Putamen (tissue), 1 donor: ENCODE results near the gene ZFAND3.
"Not testable (repeated sequence)": the region's sequence is repeated elsewhere in the genome, so short reads cannot be mapped to it uniquely, and the experiment has no call there.

ENCODE experiments used
- DNase-seq: peaks from one replicate; pipeline ENCODE4 v3.0.0-alpha.2; 2016; ENCODE audit warnings: low spot score

The ZFAND3 gene

GRCh38 chr6:37972994-37973757 is 153.6 kb downstream of the ZFAND3 start:
- no peak for DNase-seq

GRCh38 chr6:37974381-37974780 is 154.9 kb downstream of the ZFAND3 start:
- no peak for DNase-seq

DNA sequence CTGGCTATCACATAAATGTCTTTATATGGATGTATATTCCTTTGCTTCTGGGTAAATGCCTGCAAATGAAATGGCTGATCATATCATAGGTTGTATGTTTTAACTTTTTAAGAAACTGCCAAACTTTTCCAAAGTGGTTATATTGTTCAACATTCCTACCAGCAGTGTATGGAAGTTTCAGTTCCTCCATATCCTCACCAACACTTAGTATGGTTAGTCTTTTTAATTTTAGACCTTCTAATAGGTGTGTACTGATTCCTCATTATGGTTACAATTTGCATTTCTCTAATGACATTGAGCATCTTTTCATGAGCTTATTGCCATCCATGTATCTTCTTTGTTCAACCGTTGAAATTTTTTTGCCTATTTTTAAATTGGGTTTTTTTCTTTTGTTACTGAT is 155.4 kb downstream of the ZFAND3 start:
- DNase-seq = no peak

DNA sequence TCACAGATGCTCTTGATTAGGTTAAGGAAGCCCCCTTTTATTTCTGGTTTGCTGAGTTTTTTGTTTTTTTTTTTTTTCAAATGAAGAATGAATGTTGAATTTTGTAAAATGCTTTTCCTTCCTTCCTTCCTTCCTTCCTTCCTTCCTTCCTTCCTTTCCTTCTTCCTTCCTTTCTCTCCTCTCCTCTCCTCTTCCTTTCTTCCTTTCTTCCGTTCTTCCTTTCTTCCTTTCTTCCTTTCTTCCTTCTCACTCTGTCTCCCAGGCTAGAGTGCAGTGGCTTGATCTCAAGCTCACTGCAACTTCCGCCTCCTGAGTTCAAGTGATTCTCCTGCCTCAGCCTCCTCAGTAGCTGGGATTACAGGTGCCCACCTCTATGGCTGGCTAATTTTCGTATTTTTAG is 158.2 kb downstream of the ZFAND3 start:
- DNase-seq = no peak

- no peak for DNase-seq
Measured at GRCh38 chr6:37979392-37980221, 160.1 kb downstream of the ZFAND3 start.

GRCh38 chr6:37980222-37980595 is 160.7 kb downstream of the ZFAND3 start:
- DNase-seq = no peak

GRCh38 chr6:37981626-37982025 is 162.1 kb downstream of the ZFAND3 start:
- no peak for DNase-seq

DNA sequence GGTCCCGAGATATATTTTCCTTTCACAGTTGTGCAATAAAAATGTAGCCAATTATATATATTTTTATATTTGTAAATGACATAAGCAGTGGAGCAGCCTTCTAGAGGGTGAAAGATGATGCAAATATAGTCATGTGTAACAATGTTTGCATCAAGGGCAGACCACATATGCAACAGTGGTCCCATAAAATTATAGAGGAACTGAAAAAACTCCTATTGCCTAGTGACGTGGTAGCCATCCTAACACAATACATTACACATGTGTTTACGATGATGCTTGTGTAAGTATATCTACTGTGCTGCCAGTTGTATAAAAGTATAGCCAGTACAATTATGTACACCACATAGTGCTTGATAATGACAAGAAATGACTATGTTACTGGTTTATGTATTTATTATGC is 162.8 kb downstream of the ZFAND3 start:
- DNase-seq = no peak

GRCh38 chr6:37983720-37984501 is 164.4 kb downstream of the ZFAND3 start:
- DNase-seq = no peak

DNA sequence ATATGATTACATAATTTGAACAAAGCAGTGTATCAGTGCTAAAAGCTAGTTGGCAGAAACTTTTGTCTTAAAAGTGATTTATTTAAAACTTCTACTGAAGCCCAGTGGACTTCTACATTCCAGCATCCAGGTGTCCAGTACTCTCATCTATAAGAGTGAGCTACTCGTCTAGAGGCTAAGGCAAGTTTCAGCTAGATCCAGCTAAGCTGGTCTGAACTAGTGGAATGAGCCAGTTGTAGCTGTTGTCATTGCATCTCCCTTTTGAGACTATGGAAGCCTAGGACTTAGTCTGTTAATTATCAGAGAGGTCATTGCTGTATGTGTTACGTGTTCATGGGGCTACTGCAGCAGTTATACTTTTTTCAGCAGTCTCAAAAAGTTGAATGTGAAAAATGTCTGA is 165.1 kb downstream of the ZFAND3 start:
- DNase-seq = no peak

- DNase-seq = no peak
Measured at GRCh38 chr6:37985355-37985754, 165.8 kb downstream of the ZFAND3 start.

DNA sequence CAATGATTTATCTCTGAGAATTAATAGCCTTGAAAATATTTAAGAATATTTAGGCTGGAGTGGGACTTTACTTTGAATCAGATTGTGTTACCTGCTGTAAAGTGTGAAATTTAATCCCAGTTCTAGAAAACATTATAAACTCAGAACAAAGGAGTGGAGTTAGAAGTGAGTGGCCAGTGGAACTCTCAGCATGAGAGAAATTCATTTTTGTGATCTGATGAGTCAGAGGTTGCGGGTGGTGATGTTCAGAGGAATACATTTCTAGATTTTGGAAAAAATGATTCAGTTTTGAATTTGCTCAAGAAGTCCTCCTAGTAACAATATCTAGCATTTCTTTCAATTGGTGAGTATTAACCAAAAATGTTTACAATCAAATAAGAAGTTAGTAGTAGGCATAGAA is 167.5 kb downstream of the ZFAND3 start:
- DNase-seq = no peak

DNA sequence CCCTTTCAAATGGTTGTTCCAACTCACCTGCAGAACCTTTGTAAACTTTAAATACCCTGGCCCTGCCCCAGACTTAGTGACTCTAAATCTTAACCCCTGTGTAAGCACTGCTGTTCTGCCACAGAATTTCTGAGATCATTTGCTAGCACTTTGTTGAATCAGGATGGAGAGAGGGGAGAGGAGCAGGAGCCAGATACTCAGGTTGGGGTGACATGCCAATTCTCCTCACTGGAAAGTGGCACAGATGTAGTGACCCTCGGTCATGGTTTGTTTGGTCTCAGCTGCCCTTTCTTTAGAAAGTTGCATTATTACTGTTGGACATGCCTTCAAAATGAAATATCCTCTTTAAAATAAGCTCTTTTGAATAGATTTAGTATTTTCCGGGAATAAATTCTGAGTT is 168.0 kb downstream of the ZFAND3 start:
- DNase-seq = no peak

GRCh38 chr6:37988127-37988526 is 168.6 kb downstream of the ZFAND3 start:
- DNase-seq = no peak

DNA sequence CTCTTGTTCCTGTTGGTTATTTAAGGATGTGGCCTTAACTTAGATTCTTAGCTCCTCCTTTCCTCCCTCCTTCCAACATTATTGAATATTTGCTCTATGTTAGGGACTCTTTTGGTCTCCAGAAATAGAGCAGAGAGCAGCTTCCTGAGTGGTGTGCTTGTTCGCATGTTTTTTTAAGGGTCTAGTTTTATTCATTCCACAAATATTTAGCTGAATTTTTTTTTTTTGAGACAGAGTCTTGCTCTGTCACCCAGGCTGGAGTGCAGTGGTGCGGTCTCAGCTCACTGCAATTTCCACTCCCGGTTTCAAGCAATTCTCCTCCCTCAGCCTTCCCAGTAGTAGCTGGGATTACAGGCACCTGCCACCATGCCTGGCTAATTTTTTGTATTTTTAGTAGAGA is 169.2 kb downstream of the ZFAND3 start:
- DNase-seq = no peak

GRCh38 chr6:37990762-37991525 is 171.4 kb downstream of the ZFAND3 start:
- no peak for DNase-seq

DNA sequence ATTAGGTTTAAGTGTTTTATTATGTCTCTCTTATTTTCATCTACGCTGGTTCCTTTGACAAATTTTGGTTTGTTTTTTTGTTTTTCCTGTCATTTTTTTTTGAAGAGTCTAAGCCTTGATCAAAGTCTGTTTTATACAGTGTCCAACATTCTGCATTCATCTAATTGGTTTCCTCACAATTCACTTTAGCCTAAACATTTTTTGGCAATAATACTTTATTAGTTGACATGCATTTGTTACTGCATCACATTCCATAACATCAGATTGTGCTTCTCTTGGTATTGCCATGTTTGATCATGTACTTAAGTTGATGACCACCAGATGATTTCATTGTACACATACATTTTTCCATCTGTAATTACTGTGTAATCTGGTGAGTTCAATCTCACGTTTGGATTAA is 173.2 kb downstream of the ZFAND3 start:
- no peak for DNase-seq

GRCh38 chr6:37993194-37993593 is 173.7 kb downstream of the ZFAND3 start:
- not testable (repeated sequence) for DNase-seq

DNA sequence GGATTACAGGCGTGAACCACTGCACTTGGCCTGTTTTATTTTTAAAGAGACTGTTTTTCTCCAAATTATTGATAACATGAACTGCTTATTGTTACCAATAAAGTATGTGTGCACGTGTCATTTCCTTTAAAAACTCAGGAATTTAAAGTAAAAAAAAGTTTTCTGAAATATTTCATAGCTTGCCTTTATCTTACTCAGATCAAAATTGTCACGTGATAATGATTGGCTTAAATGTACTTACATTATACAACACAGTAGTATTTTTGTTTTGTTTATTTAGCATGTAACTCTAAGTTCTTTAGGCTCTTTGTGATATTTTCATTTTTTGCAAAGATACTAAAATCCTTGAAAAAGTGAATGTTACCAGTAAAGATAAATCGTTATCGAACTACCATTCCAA is 174.1 kb downstream of the ZFAND3 start:
- no peak for DNase-seq

DNA sequence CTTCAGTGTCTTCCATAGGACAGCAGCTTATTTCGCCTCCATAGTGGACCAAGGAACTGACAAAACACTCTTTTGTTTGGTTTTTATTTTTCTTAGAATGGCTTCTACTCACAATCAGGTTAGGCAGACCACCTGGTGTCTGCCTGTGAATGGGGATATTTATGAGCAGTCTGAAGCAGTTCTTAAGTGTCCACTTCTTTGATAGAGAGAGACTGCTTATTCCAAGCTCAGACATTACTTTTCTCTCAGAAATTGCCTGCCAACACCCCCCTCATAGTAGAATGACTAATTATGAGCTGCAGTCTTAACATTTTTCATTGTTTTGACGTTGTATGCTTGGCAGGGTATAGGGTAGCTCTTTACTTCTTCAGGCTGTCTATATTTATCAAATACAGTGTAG is 174.7 kb downstream of the ZFAND3 start:
- DNase-seq = no peak

- no peak for DNase-seq
Measured at GRCh38 chr6:37998366-37998765, 178.8 kb downstream of the ZFAND3 start.

- no peak for DNase-seq
Measured at GRCh38 chr6:38001386-38001785, 181.9 kb downstream of the ZFAND3 start.
